Measurements from ENCODE around the gene CRTC1. TPM values are rescaled to one million over a fixed set of nuclear protein-coding genes. Genes with fewer than 3 reads are reported as not detected.

CRTC1 gene
- total and polyA plus RNA-seq, 4 donors: 1.5 to 3.5 (median 1.9) TPM

DNA sequence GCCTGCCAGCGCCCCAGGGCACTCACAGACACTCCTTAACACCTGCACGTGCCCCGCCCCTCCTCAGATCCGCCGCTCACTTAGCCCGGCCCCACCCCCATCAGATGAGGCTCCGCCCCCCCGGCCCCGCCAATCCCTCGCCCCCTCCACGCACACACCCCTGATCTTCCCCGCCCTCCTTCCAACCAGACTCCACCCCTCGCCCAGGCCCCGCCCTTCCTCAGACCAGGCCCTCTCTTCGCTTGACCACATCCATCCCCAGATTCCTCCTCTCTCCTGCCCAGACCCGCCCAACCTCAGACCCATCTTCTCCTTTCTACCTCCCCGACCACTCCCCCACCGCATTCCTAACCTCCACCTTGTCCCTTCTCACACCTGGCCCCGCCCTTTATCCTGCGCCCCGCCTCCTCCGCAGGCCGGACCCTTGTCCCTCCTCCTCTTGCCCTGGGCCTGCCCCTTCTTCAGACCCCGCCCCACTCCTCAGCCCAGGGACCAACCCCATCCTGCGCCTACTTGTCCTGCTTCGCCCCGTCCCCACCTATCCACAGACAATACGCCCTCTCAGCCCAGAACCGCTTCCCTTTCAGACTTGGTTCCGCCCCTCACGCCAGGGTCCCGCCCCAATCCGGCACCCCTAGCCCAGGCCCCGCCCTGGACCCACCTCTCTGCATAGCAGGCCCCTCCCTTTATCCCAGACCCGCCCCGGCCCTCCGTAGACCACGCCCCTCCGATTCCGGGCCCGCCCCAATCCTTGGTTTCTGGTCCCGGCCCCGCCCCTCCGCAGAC is 47.1 kb upstream of the CRTC1 start:
- peak; percentile 99 for DNase-seq (ENCODE audit: low spot score)
- Histone ChIP-seq H3K4me1 (ENCODE audit: control insufficient read depth in 4 of 4, insufficient read depth in 4 of 4, low read length in 3 of 4) (peaks cover 5 to 17% (median 12%) of the 10 kb centered on the region in 4 donors), H3K27me3 (ENCODE audit: control insufficient read depth in 4 of 4, insufficient read depth in 4 of 4, low read length in 3 of 4) (no peaks in the 10 kb centered on the region), H3K4me3 (ENCODE audit: low read depth in 1 of 3, low read length in 3 of 3) (peak overlapping the region; percentile 45 to 76 (median 72)), H3K9me3 (ENCODE audit: control insufficient read depth in 4 of 4, low read length in 3 of 4) (no peaks in the 10 kb centered on the region), H3K36me3 (ENCODE audit: control insufficient read depth in 4 of 4, insufficient read depth in 3 of 4, low read depth in 1 of 4, low read length in 3 of 4) (no peaks in the 10 kb centered on the region), H3K27ac (ENCODE audit: low read depth in 1 of 2, low read length in 2 of 2) (peak overlapping the region; percentile 54 to 75), H3K9ac (ENCODE audit: low read depth in 1 of 2, low read length in 2 of 2) (no peak overlapping the region)
- TF ChIP-seq HNF4A (conservative IDR thresholded peaks at IDR 0.05) (peak in 1 of 2 donors; percentile 16), SP1 (IDR thresholded peaks at IDR 0.05) (peak; percentile 80), GABPA (IDR thresholded peaks at IDR 0.05 in 1 of 2, conservative IDR thresholded peaks at IDR 0.05 in 1 of 2) (peak in 1 of 2 donors; percentile 33), RAD21 (IDR thresholded peaks at IDR 0.05) (peak in 1 of 2 donors; percentile 30), JUND (IDR thresholded peaks at IDR 0.05) (no peak)
- 3% methylated on average over 44 of the region's 44 CpGs for WGBS

DNA sequence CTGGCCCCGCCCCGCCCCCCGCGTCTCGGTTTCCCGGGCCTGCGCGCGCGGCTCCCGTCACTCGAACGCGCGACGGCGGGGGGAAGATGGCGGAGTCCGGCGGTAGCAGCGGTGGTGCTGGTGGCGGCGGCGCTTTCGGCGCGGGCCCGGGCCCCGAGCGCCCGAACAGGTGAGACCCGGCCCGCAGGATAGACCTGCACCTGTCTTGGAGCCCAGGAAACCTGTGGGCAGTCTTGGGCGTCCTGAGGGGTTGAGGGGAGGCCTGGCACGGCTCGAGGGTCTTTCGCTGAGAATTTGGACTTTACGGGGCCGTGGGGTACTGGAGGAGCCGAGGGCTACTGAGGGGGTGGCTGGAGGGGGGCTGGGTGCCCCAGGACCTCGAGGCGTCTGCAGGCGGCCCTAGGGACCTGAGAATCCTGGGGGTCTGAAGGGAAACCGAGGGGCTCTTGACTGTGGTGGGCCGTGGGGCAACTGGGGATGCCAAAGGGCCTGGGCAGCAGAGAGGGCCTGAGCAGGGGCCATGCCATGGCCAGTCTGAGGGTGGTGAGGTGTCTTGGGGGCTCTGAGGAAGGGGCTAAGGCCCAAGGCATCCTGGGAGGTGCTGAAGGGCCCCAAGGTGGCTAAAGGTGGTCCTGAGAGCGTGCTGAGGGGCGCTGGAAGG is 46.4 kb upstream of the CRTC1 start, which contains the start of gene KLHL26:
KLHL26 (plus strand) TSS at position 60 of the 661 bp plus-strand sequence; CDS start at position 87, 27 bp downstream.
- Histone ChIP-seq H3K27me3 (ENCODE audit: control insufficient read depth in 4 of 4, insufficient read depth in 4 of 4, low read length in 3 of 4) (no peaks in the 10 kb centered on the region), H3K4me1 (ENCODE audit: control insufficient read depth in 4 of 4, insufficient read depth in 4 of 4, low read length in 3 of 4) (peaks cover 5 to 17% (median 12%) of the 10 kb centered on the region in 4 donors), H3K36me3 (ENCODE audit: control insufficient read depth in 4 of 4, insufficient read depth in 3 of 4, low read depth in 1 of 4, low read length in 3 of 4) (no peaks in the 10 kb centered on the region), H3K9me3 (ENCODE audit: control insufficient read depth in 4 of 4, low read length in 3 of 4) (no peaks in the 10 kb centered on the region), H3K4me3 (ENCODE audit: low read depth in 1 of 3, low read length in 3 of 3) (peak within 1 kb of the TSS; percentile 65 to 79 (median 76)), H3K9ac (ENCODE audit: low read depth in 1 of 2, low read length in 2 of 2) (peak within 1 kb of the TSS; percentile 74 to 86), H3K27ac (ENCODE audit: low read depth in 1 of 2, low read length in 2 of 2) (peak within 1 kb of the TSS; percentile 54 to 75)
- peak; percentile 28 for TF ChIP-seq YY1 (IDR thresholded peaks at IDR 0.05)
- no peak for TF ChIP-seq GABPA (IDR thresholded peaks at IDR 0.05 in 1 of 2, conservative IDR thresholded peaks at IDR 0.05 in 1 of 2)
- WGBS: 6% methylated on average over 47 of the region's 47 CpGs
- no peak for DNase-seq (ENCODE audit: low spot score)

DNA sequence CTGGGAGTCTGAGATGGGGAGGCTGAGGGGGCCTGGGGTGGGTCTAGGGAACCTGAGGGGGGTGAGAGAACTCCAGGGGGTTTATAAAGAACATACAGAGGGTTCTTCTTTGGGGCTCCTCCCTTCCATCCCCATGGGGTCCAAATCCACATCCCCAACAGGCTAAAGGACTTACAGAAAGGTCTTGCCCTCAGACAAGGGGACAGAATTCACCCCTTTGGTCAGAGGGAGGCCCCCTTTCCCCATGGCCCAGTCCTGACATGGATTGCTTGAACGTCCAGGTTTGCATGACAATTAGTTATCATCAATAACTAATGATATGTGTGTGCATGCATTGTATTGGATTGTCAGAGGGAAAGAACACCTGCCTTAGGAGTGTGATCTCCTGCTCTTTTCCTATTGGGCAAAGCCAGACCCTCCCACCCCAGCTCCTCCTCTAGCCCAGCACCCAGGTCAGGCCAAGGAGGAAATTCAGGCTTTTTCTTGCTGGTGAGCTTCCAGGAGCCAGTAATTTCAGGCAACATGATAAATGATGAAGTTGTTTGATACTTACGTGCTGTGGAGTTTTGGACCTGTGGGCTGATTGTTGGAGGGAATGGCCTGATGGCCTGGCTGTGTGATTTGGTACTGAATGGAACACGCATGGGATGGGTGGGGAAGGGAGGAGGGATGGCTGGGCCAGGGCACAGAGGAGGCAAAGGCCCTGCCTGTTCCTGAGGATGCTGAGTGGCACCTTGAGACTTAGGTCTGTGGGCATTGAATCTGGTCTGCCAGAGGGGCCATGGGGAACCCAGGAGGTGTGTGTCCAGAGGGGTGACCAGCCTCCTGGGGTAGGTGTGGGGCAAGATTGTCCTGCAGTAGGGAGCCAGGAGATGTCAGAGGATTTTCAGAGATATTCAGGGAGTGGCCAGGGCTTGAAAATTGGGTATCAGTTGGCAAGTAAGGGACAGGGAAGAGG is 45.5 kb upstream of the CRTC1 start:
- WGBS: 50% methylated on average over 3 of the region's 3 CpGs
- no peaks in the 10 kb centered on the region for H3K9me3 ChIP-seq (ENCODE audit: control insufficient read depth in 4 of 4, low read length in 3 of 4)
- H3K4me1 ChIP-seq (ENCODE audit: control insufficient read depth in 4 of 4, insufficient read depth in 4 of 4, low read length in 3 of 4): peaks cover 5 to 17% (median 12%) of the 10 kb centered on the region in 4 donors
- no peak overlapping the region for H3K9ac ChIP-seq (ENCODE audit: low read depth in 1 of 2, low read length in 2 of 2)
- TF ChIP-seq HNF4G (IDR thresholded peaks at IDR 0.05) (no peak), RAD21 (IDR thresholded peaks at IDR 0.05) (peak in 1 of 2 donors; percentile 26)
- H3K27me3 ChIP-seq (ENCODE audit: control insufficient read depth in 4 of 4, insufficient read depth in 4 of 4, low read length in 3 of 4): no peaks in the 10 kb centered on the region
- peak overlapping the region; percentile 46 to 75 for H3K27ac ChIP-seq (ENCODE audit: low read depth in 1 of 2, low read length in 2 of 2)
- H3K4me3 ChIP-seq (ENCODE audit: low read depth in 1 of 3, low read length in 3 of 3): peak overlapping the region; percentile 65 to 79 (median 76)
- no peak for DNase-seq (ENCODE audit: low spot score)
- no peaks in the 10 kb centered on the region for H3K36me3 ChIP-seq (ENCODE audit: control insufficient read depth in 4 of 4, insufficient read depth in 3 of 4, low read depth in 1 of 4, low read length in 3 of 4)

DNA sequence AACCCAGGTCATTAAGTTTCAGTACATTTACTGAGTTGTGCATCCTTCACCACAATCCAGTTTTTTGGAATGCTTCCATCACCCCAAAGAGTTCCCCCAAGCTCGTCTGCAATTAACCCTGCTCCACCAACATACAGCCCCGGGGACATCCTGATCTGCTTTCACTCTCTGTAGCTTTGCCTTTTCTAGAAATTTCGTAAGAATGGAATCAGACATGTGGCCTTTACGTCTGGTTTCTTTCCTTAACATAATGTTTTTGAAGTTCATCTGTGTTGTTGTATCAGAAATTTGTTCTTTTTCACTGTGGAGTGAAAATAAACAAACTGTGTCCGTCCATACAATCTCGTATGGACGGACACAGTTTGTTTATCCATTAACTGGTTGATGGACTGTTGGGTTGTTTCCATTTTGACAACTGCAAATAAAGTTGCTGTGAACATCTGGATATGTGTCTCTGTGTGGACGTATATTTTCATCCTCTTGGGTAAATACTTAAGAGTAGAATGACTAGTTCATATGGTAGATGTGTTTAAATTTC is 43.7 kb upstream of the CRTC1 start:
- no peak overlapping the region for H3K9ac ChIP-seq (ENCODE audit: low read depth in 1 of 2, low read length in 2 of 2)
- TF ChIP-seq, protein P1, sequence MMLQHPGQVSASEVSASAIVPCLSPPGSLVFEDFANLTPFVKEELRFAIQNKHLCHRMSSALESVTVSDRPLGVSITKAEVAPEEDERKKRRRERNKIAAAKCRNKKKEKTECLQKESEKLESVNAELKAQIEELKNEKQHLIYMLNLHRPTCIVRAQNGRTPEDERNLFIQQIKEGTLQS (IDR thresholded peaks at IDR 0.05): no peak
- no peak for TF ChIP-seq SP1 (IDR thresholded peaks at IDR 0.05)
- TF ChIP-seq, protein P2, sequence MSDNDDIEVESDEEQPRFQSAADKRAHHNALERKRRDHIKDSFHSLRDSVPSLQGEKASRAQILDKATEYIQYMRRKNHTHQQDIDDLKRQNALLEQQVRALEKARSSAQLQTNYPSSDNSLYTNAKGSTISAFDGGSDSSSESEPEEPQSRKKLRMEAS (IDR thresholded peaks at IDR 0.05): no peak
- no peak for TF ChIP-seq RXRA (IDR thresholded peaks at IDR 0.05)
- no peak for TF ChIP-seq JUND (IDR thresholded peaks at IDR 0.05)
- TF ChIP-seq HNF4A (conservative IDR thresholded peaks at IDR 0.05): no peak
- no peak for TF ChIP-seq HNF4G (IDR thresholded peaks at IDR 0.05)
- TF ChIP-seq FOXA2 (IDR thresholded peaks at IDR 0.05): no peak
- TF ChIP-seq, protein P3, sequence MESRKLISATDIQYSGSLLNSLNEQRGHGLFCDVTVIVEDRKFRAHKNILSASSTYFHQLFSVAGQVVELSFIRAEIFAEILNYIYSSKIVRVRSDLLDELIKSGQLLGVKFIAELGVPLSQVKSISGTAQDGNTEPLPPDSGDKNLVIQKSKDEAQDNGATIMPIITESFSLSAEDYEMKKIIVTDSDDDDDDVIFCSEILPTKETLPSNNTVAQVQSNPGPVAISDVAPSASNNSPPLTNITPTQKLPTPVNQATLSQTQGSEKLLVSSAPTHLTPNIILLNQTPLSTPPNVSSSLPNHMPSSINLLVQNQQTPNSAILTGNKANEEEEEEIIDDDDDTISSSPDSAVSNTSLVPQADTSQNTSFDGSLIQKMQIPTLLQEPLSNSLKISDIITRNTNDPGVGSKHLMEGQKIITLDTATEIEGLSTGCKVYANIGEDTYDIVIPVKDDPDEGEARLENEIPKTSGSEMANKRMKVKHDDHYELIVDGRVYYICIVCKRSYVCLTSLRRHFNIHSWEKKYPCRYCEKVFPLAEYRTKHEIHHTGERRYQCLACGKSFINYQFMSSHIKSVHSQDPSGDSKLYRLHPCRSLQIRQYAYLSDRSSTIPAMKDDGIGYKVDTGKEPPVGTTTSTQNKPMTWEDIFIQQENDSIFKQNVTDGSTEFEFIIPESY (IDR thresholded peaks at IDR 0.05): no peak
- TF ChIP-seq RAD21 (IDR thresholded peaks at IDR 0.05): no peak
- no peak for TF ChIP-seq TAF1 (conservative IDR thresholded peaks at IDR 0.05)
- TF ChIP-seq, protein P4, sequence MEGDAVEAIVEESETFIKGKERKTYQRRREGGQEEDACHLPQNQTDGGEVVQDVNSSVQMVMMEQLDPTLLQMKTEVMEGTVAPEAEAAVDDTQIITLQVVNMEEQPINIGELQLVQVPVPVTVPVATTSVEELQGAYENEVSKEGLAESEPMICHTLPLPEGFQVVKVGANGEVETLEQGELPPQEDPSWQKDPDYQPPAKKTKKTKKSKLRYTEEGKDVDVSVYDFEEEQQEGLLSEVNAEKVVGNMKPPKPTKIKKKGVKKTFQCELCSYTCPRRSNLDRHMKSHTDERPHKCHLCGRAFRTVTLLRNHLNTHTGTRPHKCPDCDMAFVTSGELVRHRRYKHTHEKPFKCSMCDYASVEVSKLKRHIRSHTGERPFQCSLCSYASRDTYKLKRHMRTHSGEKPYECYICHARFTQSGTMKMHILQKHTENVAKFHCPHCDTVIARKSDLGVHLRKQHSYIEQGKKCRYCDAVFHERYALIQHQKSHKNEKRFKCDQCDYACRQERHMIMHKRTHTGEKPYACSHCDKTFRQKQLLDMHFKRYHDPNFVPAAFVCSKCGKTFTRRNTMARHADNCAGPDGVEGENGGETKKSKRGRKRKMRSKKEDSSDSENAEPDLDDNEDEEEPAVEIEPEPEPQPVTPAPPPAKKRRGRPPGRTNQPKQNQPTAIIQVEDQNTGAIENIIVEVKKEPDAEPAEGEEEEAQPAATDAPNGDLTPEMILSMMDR (IDR thresholded peaks at IDR 0.05; ENCODE audit: low read depth, low read length, missing input control): no peak

More for the DNA sequence above, 43.7 kb upstream of the CRTC1 start:
- WGBS: 81% methylated on average over 8 of the region's 8 CpGs
- Histone ChIP-seq H3K4me3 (ENCODE audit: low read depth in 1 of 3, low read length in 3 of 3) (no peak overlapping the region), H3K4me1 (ENCODE audit: control insufficient read depth in 4 of 4, insufficient read depth in 4 of 4, low read length in 3 of 4) (peaks cover 5 to 17% (median 12%) of the 10 kb centered on the region in 4 donors), H3K36me3 (ENCODE audit: control insufficient read depth in 4 of 4, insufficient read depth in 3 of 4, low read depth in 1 of 4, low read length in 3 of 4) (no peaks in the 10 kb centered on the region), H3K27me3 (ENCODE audit: control insufficient read depth in 4 of 4, insufficient read depth in 4 of 4, low read length in 3 of 4) (no peaks in the 10 kb centered on the region), H3K27ac (ENCODE audit: low read depth in 1 of 2, low read length in 2 of 2) (no peak overlapping the region), H3K9me3 (ENCODE audit: control insufficient read depth in 4 of 4, low read length in 3 of 4) (no peaks in the 10 kb centered on the region)
- no peak for DNase-seq (ENCODE audit: low spot score)

Measured in liver (tissue), 9 donors.